ENCODE data around the gene BRINP1. TPM values are rescaled to one million over a fixed set of nuclear protein-coding genes. Genes with fewer than 3 reads are reported as not detected.

The BRINP1 gene
- total RNA-seq, 1 experiment from 2014 or later: not detected

DNA sequence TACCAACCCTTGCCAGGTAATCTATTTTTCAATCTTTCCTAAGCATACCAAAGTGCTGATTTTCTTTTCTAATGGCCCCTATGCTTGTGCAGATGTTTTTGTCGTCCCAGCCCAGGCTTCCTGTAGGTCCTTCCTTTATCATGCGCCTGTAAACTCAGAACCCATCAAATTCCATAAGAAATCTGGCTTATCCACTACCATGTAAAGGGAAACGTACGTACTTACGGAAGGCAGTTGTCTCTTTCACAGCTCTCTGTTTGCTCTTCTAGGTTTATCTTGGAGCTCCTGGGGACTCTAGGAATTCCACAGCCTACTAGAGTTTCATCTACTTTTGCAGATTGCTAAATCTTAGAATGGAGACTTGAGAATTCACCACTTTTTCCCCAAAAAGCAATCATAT is 9.0 kb downstream of the BRINP1 start:
- Mint-ChIP-seq H3K27ac (ENCODE audit: low read depth, unreplicated experiment) (no peak overlapping the region), H3K4me1 (ENCODE audit: insufficient read depth, unreplicated experiment) (no peaks in the 10 kb centered on the region), H3K4me3 (ENCODE audit: unreplicated experiment) (no peak overlapping the region), H3K9me3 (ENCODE audit: unreplicated experiment) (peaks cover 26% of the 10 kb centered on the region), H3K36me3 (ENCODE audit: insufficient read depth, unreplicated experiment) (no peaks in the 10 kb centered on the region), H3K27me3 (ENCODE audit: insufficient read depth, unreplicated experiment) (no peaks in the 10 kb centered on the region)
- CTCF ChIA-PET: interaction anchor here (0.7 kb wide), 1 partner anchor 1191 kb away, joined by 3 read pairs; no protein-coding TSS in a partner anchor
- no TSS peak for BruUV-seq (replicated peaks)
- POLR2A ChIA-PET: no interaction called here
- intact Hi-C loops (cut with micrococcal nuclease): no loop called here
- no peak for DNase-seq (ENCODE audit: unreplicated experiment)
- TF ChIP-seq, protein P1, sequence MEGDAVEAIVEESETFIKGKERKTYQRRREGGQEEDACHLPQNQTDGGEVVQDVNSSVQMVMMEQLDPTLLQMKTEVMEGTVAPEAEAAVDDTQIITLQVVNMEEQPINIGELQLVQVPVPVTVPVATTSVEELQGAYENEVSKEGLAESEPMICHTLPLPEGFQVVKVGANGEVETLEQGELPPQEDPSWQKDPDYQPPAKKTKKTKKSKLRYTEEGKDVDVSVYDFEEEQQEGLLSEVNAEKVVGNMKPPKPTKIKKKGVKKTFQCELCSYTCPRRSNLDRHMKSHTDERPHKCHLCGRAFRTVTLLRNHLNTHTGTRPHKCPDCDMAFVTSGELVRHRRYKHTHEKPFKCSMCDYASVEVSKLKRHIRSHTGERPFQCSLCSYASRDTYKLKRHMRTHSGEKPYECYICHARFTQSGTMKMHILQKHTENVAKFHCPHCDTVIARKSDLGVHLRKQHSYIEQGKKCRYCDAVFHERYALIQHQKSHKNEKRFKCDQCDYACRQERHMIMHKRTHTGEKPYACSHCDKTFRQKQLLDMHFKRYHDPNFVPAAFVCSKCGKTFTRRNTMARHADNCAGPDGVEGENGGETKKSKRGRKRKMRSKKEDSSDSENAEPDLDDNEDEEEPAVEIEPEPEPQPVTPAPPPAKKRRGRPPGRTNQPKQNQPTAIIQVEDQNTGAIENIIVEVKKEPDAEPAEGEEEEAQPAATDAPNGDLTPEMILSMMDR (IDR thresholded peaks at IDR 0.05; ENCODE audit: unreplicated experiment): no peak

DNA sequence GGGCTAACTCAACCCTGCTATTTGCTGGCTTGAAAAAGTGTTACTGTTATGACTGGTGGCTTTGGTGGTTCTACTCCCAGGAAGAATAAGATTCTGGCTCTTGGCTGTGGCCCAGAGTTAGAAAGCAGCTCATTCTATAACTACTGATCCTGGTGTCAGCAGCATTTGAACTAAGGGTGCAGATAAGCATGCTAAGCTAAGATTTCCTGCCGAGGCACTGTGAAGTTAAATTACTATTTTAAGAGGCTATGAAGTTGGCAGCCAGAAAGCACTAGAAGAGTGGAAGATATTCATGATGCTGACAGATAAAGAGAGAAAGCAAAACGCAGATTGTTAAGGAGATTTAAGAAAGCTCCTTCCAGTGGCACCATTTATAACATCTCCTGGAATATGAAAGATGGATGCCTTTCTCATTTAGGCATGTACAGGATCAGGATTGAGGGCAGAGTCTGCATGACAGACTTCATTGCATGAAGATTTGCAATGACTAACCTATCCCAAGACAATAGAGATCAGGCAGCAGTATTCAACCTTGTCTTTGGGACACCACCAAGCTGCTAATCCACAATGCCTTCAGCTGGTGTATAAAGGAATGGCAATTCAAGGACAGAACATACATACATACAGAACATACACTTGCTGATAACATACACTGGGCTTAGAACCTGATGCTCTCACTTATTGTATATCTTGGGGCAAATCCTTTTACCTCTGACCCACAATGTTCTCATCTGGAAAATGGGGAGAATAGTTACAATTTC is 11.7 kb downstream of the BRINP1 start:
- Mint-ChIP-seq H3K4me3 (ENCODE audit: unreplicated experiment) (no peak overlapping the region), H3K9me3 (ENCODE audit: unreplicated experiment) (peaks cover 18% of the 10 kb centered on the region), H3K27me3 (ENCODE audit: insufficient read depth, unreplicated experiment) (no peaks in the 10 kb centered on the region), H3K4me1 (ENCODE audit: insufficient read depth, unreplicated experiment) (no peaks in the 10 kb centered on the region), H3K36me3 (ENCODE audit: insufficient read depth, unreplicated experiment) (no peaks in the 10 kb centered on the region), H3K27ac (ENCODE audit: low read depth, unreplicated experiment) (no peak overlapping the region)
- TF ChIP-seq, protein P1 (IDR thresholded peaks at IDR 0.05; ENCODE audit: unreplicated experiment): no peak
- CTCF ChIA-PET: interaction anchor here (0.6 kb wide), 1 partner anchor 1716 kb away, joined by 3 read pairs; no protein-coding TSS in a partner anchor
- BruUV-seq (replicated peaks): no TSS peak
- intact Hi-C loops (cut with micrococcal nuclease): no loop called here
- DNase-seq (ENCODE audit: unreplicated experiment): no peak
- POLR2A ChIA-PET: no interaction called here

DNA sequence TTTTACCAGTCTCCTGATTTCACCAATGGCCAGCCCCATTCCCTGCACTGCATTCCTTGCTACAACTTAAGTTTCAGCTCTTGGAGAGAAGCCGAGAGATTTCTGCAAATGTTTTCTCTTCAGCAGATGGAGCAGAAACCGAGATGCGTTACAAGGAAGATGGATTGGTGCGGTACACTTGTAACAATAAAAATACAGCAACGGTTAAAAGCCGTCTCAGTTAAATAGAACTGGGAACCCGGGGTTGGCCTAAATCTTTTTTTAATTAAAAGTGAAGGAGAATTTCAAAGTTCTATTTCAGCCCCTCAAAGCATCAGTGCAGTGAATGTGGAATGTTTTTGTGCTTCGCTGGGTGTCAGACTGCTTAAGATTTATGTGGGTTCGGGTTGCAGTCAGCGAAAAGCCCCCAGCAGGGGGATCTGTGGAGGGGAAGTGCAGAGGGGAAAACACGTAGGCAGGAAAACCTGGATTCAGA is 19.8 kb downstream of the BRINP1 start:
- POLR2A ChIA-PET: no interaction called here
- H3K36me3 Mint-ChIP-seq (ENCODE audit: insufficient read depth, unreplicated experiment): no peaks in the 10 kb centered on the region
- BruUV-seq (replicated peaks): no TSS peak
- DNase-seq (ENCODE audit: unreplicated experiment): no peak
- intact Hi-C loops (cut with micrococcal nuclease): no loop called here
- no peaks in the 10 kb centered on the region for H3K27me3 Mint-ChIP-seq (ENCODE audit: insufficient read depth, unreplicated experiment)
- TF ChIP-seq, protein P1 (IDR thresholded peaks at IDR 0.05; ENCODE audit: unreplicated experiment): no peak
- H3K27ac Mint-ChIP-seq (ENCODE audit: low read depth, unreplicated experiment): no peak overlapping the region
- no peaks in the 10 kb centered on the region for H3K4me1 Mint-ChIP-seq (ENCODE audit: insufficient read depth, unreplicated experiment)
- CTCF ChIA-PET: no interaction called here
- H3K9me3 Mint-ChIP-seq (ENCODE audit: unreplicated experiment): peaks cover 32% of the 10 kb centered on the region
- no peak overlapping the region for H3K4me3 Mint-ChIP-seq (ENCODE audit: unreplicated experiment)

GRCh38 chr9:119343059-119343990 is 25.9 kb downstream of the BRINP1 start:
- Mint-ChIP-seq H3K4me3 (ENCODE audit: unreplicated experiment) (no peak overlapping the region), H3K27ac (ENCODE audit: low read depth, unreplicated experiment) (no peak overlapping the region), H3K9me3 (ENCODE audit: unreplicated experiment) (peaks cover 47% of the 10 kb centered on the region), H3K27me3 (ENCODE audit: insufficient read depth, unreplicated experiment) (no peaks in the 10 kb centered on the region), H3K4me1 (ENCODE audit: insufficient read depth, unreplicated experiment) (no peaks in the 10 kb centered on the region), H3K36me3 (ENCODE audit: insufficient read depth, unreplicated experiment) (no peaks in the 10 kb centered on the region)
- no TSS peak for BruUV-seq (replicated peaks)
- POLR2A ChIA-PET: no interaction called here
- DNase-seq (ENCODE audit: unreplicated experiment): no peak
- intact Hi-C loops (cut with micrococcal nuclease): no loop called here
- CTCF ChIA-PET: interaction anchor here (0.5 kb wide), 1 partner anchor 614 kb away, joined by 3 read pairs; no protein-coding TSS in a partner anchor
- TF ChIP-seq, protein P1 (IDR thresholded peaks at IDR 0.05; ENCODE audit: unreplicated experiment): no peak
